Body of pancreas (tissue), 4 donors: ENCODE measurements around the gene DENND1A.

Experiments
- CTCF ChIP-seq, 7 experiments: fragments of 450-650 bp in 4 of 7; fragments of 200-600 bp in 3 of 7; sonication (generic) in 3 of 7; IDR thresholded peaks; one replicate each; pipeline ENCODE4 v1.5.1; 2016 to 2019; ENCODE audit warnings: antibody characterized with exemption in 7 of 7
- POLR2A ChIP-seq, 3 donors: fragments of 450-650 bp; IDR thresholded peaks; one replicate each; pipeline ENCODE4 v1.6.1; 2016; ENCODE audit warnings: antibody characterized with exemption in 3 of 3, mild to moderate bottlenecking in 2 of 3

- TF ChIP-seq CTCF (IDR thresholded peaks at IDR 0.05): no peak
- no peak for TF ChIP-seq POLR2A (IDR thresholded peaks at IDR 0.05)
Measured at GRCh38 chr9:123861756-123862120, 68.2 kb downstream of the DENND1A start.
